Ishikawa (cell line): ENCODE results near the gene GEMIN4.

Experiments used
- CEBPB ChIP-seq: IDR thresholded peaks from 2 replicates; pipeline ENCODE4 v1.6.1; 2012
- CREB1 ChIP-seq: IDR thresholded peaks from 2 replicates; pipeline ENCODE4 v1.6.1; 2012; ENCODE audit warnings: low read depth
- EGR1 ChIP-seq: IDR thresholded peaks from 2 replicates; pipeline ENCODE4 v1.6.1; 2012
- YY1 ChIP-seq: IDR thresholded peaks from 2 replicates; pipeline ENCODE4 v1.6.1; 2012; ENCODE audit warnings: low read depth
- TF ChIP-seq, protein P1 (sequence below): IDR thresholded peaks from 2 replicates; pipeline ENCODE4 v1.6.1; 2012; ENCODE audit warnings: low read depth, mild to moderate bottlenecking

DNA sequence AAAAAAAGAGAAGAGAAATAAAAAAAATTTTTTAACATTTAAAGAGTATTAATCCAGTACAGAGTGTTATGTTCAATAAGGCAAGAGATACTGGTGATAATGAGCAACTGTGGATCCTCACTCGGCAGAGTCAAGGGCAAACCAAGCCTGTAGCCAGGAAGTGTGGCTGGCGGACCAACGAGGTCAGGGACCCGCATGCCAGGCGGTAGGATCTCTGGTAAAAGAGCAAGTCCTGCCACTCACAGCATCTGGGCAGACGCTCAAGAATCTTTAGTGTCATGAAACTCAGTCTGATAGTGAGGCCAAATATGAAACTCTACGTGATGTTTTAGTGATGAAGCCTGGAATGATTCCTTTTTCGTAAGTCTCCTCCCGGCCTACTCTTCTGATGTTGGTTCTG, 8.3 kb upstream of the GEMIN4 start:
- TF ChIP-seq CEBPB (no peak), EGR1 (no peak), YY1 (no peak), CREB1 (no peak)
- TF ChIP-seq, protein P1, sequence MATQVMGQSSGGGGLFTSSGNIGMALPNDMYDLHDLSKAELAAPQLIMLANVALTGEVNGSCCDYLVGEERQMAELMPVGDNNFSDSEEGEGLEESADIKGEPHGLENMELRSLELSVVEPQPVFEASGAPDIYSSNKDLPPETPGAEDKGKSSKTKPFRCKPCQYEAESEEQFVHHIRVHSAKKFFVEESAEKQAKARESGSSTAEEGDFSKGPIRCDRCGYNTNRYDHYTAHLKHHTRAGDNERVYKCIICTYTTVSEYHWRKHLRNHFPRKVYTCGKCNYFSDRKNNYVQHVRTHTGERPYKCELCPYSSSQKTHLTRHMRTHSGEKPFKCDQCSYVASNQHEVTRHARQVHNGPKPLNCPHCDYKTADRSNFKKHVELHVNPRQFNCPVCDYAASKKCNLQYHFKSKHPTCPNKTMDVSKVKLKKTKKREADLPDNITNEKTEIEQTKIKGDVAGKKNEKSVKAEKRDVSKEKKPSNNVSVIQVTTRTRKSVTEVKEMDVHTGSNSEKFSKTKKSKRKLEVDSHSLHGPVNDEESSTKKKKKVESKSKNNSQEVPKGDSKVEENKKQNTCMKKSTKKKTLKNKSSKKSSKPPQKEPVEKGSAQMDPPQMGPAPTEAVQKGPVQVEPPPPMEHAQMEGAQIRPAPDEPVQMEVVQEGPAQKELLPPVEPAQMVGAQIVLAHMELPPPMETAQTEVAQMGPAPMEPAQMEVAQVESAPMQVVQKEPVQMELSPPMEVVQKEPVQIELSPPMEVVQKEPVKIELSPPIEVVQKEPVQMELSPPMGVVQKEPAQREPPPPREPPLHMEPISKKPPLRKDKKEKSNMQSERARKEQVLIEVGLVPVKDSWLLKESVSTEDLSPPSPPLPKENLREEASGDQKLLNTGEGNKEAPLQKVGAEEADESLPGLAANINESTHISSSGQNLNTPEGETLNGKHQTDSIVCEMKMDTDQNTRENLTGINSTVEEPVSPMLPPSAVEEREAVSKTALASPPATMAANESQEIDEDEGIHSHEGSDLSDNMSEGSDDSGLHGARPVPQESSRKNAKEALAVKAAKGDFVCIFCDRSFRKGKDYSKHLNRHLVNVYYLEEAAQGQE: no peak
